GM23338 (cell line): ENCODE measurements around the gene SEC22A. TPM values are rescaled to one million over a fixed set of nuclear protein-coding genes. Genes with fewer than 3 reads are reported as not detected.
A peak's percentile ranks its signal among the peaks of the same experiment; 100 is the strongest.

Experiments
- ATAC-seq: fragments of 200-7000 bp; cut with Tn5 transposase; 3 replicates; pipeline ENCODE4 v1.9.1; 2020
- DNase-seq: peaks from one replicate; pipeline ENCODE4 v3.0.0-alpha.2; 2015; ENCODE audit warnings: low spot score
- H2AFZ ChIP-seq: fragments of 200-600 bp; sonication (generic); 2 replicates; pipeline ENCODE4 v1.8.0; 2016; ENCODE audit warnings: antibody characterized with exemption, mild to moderate bottlenecking, moderate library complexity
- H3F3A ChIP-seq: fragments of 200-600 bp; sonication (generic); replicated peaks from 2 replicates; pipeline ENCODE4 v1.8.0; 2017; ENCODE audit warnings: antibody characterized with exemption, mixed run types, low read depth
- H3K27ac ChIP-seq: fragments of 200-600 bp; sonication (generic); 2 replicates; pipeline ENCODE4 v1.6.1; 2016; ENCODE audit warnings: low read depth
- H3K27me3 ChIP-seq: fragments of 200-600 bp; sonication (generic); 2 replicates; pipeline ENCODE4 v1.8.0; 2016; ENCODE audit warnings: mild to moderate bottlenecking, mixed run types, moderate library complexity; ENCODE audit not compliant: insufficient read depth
- H3K36me3 ChIP-seq: fragments of 200-600 bp; sonication (generic); 2 replicates; pipeline ENCODE4 v1.8.0; 2016; ENCODE audit warnings: mild to moderate bottlenecking; ENCODE audit not compliant: insufficient read depth
- H3K4me1 ChIP-seq: fragments of 200-600 bp; sonication (generic); 2 replicates; pipeline ENCODE4 v1.8.0; 2016; ENCODE audit warnings: mild to moderate bottlenecking, moderate library complexity; ENCODE audit not compliant: insufficient read depth
- H3K4me2 ChIP-seq: fragments of 200-600 bp; sonication (generic); 2 replicates; pipeline ENCODE4 v1.7.1; 2017; ENCODE audit warnings: mixed run types
- H3K4me3 ChIP-seq: fragments of 200-600 bp; sonication (generic); 2 replicates; pipeline ENCODE4 v1.6.1; 2016; ENCODE audit warnings: mixed run types
- H3K79me2 ChIP-seq: fragments of 200-600 bp; sonication (generic); replicated peaks from 2 replicates; pipeline ENCODE4 v1.8.0; 2017; ENCODE audit warnings: mild to moderate bottlenecking; ENCODE audit not compliant: insufficient read depth
- H3K9me2 ChIP-seq: fragments of 200-600 bp; sonication (generic); 2 replicates; pipeline ENCODE4 v1.8.0; 2017; ENCODE audit not compliant: insufficient read depth
- H4K20me1 ChIP-seq: fragments of 200-600 bp; sonication (generic); replicated peaks from 2 replicates; pipeline ENCODE4 v1.8.0; 2017; ENCODE audit warnings: mild to moderate bottlenecking; ENCODE audit not compliant: insufficient read depth
- H3K27ac Mint-ChIP-seq: 2 replicates; pipeline ENCODE4 v1.8.0; 2020; ENCODE audit warnings: inconsistent platforms, mild to moderate bottlenecking, moderate library complexity, mixed read lengths
- H3K27me3 Mint-ChIP-seq: 3 replicates; pipeline ENCODE4 v1.8.0; 2022; ENCODE audit warnings: low read depth, mild to moderate bottlenecking, moderate library complexity, mixed read lengths, inconsistent platforms; ENCODE audit not compliant: insufficient read depth, poor library complexity
- H3K36me3 Mint-ChIP-seq: 3 replicates; pipeline ENCODE4 v1.8.0; 2021; ENCODE audit warnings: low read depth, mild to moderate bottlenecking, inconsistent platforms, moderate library complexity, mixed read lengths
- H3K4me1 Mint-ChIP-seq: 3 replicates; pipeline ENCODE4 v1.8.0; 2020; ENCODE audit warnings: mild to moderate bottlenecking, inconsistent platforms, mixed read lengths
- H3K4me3 Mint-ChIP-seq: 3 replicates; pipeline ENCODE4 v1.8.0; 2021; ENCODE audit warnings: moderate library complexity, mild to moderate bottlenecking, inconsistent platforms, mixed read lengths
- H3K9me3 Mint-ChIP-seq: 3 replicates; pipeline ENCODE4 v1.8.0; 2020; ENCODE audit warnings: moderate library complexity, mild to moderate bottlenecking, inconsistent platforms, mixed read lengths
- CREB1 ChIP-seq: fragments of 250-450 bp; sonication (Bioruptor Pico); IDR thresholded peaks from 2 replicates; pipeline ENCODE4 v1.5.0; 2020; ENCODE audit warnings: low read depth, mild to moderate bottlenecking, moderate library complexity
- CTCF ChIP-seq, 2 experiments: fragments of 200-600 bp in 1 of 2; sonication (generic) in 1 of 2; conservative IDR thresholded peaks; 2 replicates each; pipeline versions ENCODE4 v1.5.1 to v1.6.1; 2016 to 2017; ENCODE audit warnings: antibody characterized with exemption in 2 of 2, low read depth in 2 of 2, mild to moderate bottlenecking in 2 of 2, moderate library complexity in 1 of 2
- NANOG ChIP-seq: IDR thresholded peaks from 2 replicates; pipeline ENCODE4 v1.6.1; 2016; ENCODE audit warnings: antibody characterized with exemption, borderline replicate concordance
- POLR2AphosphoS5 ChIP-seq: IDR thresholded peaks from 2 replicates; pipeline ENCODE4 v1.6.1; 2016; ENCODE audit warnings: antibody characterized with exemption, low read depth
- REST ChIP-seq: IDR thresholded peaks from one replicate; pipeline ENCODE4 v1.6.1; 2018; ENCODE audit warnings: antibody characterized with exemption; ENCODE audit not compliant: unreplicated experiment
- STAT1 ChIP-seq: IDR thresholded peaks from one replicate; pipeline ENCODE4 v1.6.1; 2016; ENCODE audit warnings: antibody characterized with exemption; ENCODE audit not compliant: unreplicated experiment
- ZNF114 ChIP-seq: fragments of 250-450 bp; sonication (Bioruptor Pico); IDR thresholded peaks from 2 replicates; pipeline ENCODE4 v1.5.0; 2020; ENCODE audit warnings: mild to moderate bottlenecking, moderate library complexity
- ZNF331 ChIP-seq: fragments of 250-450 bp; sonication (Bioruptor Pico); IDR thresholded peaks from 2 replicates; pipeline ENCODE4 v1.5.0; 2020; ENCODE audit warnings: low read depth, mild to moderate bottlenecking, moderate library complexity
- ZNF462 ChIP-seq: fragments of 250-450 bp; sonication (Bioruptor Pico); IDR thresholded peaks from 2 replicates; pipeline ENCODE4 v1.5.0; 2020; ENCODE audit warnings: mild to moderate bottlenecking, moderate library complexity
- polyA plus RNA-seq: library from polyadenylated mRNA; unstranded; fragments of >200 nt; fragmentation: Nextera tagmentation; extraction: Ambion mirVana; gene quantifications from 2 replicates; pipeline ENCODE4 v1.2.1, GENCODE V29; 2016
- total RNA-seq: library from RNA; depleted of rRNA; stranded (reverse); fragments of >200 nt; shearing (Covaris generic); gene quantifications from 2 replicates; pipeline ENCODE4 v1.2.3, GENCODE V29; 2014

Gene SEC22A
- total and polyA plus RNA-seq, 2 experiments from 2014 or later, result 11.2 to 24.1 TPM

- TF ChIP-seq ZNF462 (no peak), CREB1 (CRISPR knock-in tag) (no peak), NANOG (no peak), POLR2AphosphoS5 (no peak), ZNF114 (CRISPR knock-in tag) (no peak)
Observed at GRCh38 chr3:123201223-123201556, 553 bp upstream of the SEC22A start (continued).

- peaks cover 3% of the 10 kb centered on the region; the same call in 1 of the 3 replicates for H3K9me3 Mint-ChIP-seq
- Histone ChIP-seq H3F3A (no peaks in the 10 kb centered on the region), H4K20me1 (no peaks in the 10 kb centered on the region), H3K4me2 (peak overlapping the region; percentile 96), H3K36me3 (no peaks in the 10 kb centered on the region), H3K27me3 (no peaks in the 10 kb centered on the region), H3K27ac (peak overlapping the region; percentile 90; the same call in 1 of the 2 replicates), H3K79me2 (no peaks in the 10 kb centered on the region), H3K4me1 (0 out of 2 replicates have a peak, but pooled peaks cover 4% of the 10 kb centered on the region), H3K9me2 (no peaks in the 10 kb centered on the region), H2AFZ (peak overlapping the region; percentile 97), H3K4me3 (peak overlapping the region; percentile 89)
- peaks cover 8% of the 10 kb centered on the region for H3K27me3 Mint-ChIP-seq
- H3K4me1 Mint-ChIP-seq, result peaks cover 9% of the 10 kb centered on the region
- DNase-seq, result peak; percentile 47
- peak; percentile 23 for ATAC-seq
- TF ChIP-seq NANOG (no peak), STAT1 (no peak), ZNF114 (CRISPR knock-in tag) (no peak), POLR2AphosphoS5 (no peak), REST (no peak), CTCF (conservative IDR thresholded peaks at IDR 0.05; ENCODE audit: low read depth in 2 of 2) (peak in 1 of 2 experiments; percentile 22; a peak in 1 of 4 replicates), ZNF331 (no peak)
- H3K36me3 Mint-ChIP-seq, result no peaks in the 10 kb centered on the region
- H3K4me3 Mint-ChIP-seq, result peak overlapping the region; percentile 84
- H3K27ac Mint-ChIP-seq, result peak overlapping the region; percentile 85
Observed at GRCh38 chr3:123202451-123202850, 708 bp downstream of the SEC22A start.
